MM.1S (cell line): ENCODE results near the gene GRPEL1.

Experiments used
- CTCF ChIP-seq: fragments of 300-600 bp; sonication (generic); IDR thresholded peaks from 2 replicates; pipeline ENCODE4 v1.5.1; 2016; ENCODE audit warnings: antibody characterized with exemption, low read length, mixed read lengths
- EZH2 ChIP-seq: fragments of 300-600 bp; sonication (generic); optimal IDR thresholded peaks from 2 replicates; pipeline ENCODE3; 2017; ENCODE audit warnings: low read depth, mild to moderate bottlenecking, antibody characterized with exemption, low read length, mixed read lengths

GRCh38 chr4:7041246-7041645 lies 26.6 kb downstream of the GRPEL1 start:
- TF ChIP-seq CTCF (no peak), EZH2 (no peak)
